ENCODE measurements around the gene KBTBD2.

- no peak for TF ChIP-seq POLR2AphosphoS5 (IDR thresholded peaks at IDR 0.05; ENCODE audit: low read depth, low read length)
- no peak for TF ChIP-seq POLR2A (IDR thresholded peaks at IDR 0.05; ENCODE audit: low read depth, low read length)
- TF ChIP-seq TAF1 (IDR thresholded peaks at IDR 0.05; ENCODE audit: borderline replicate concordance, low read depth, low read length), result no peak
Measured at GRCh38 chr7:32935558-32935957, 44.0 kb upstream of the KBTBD2 start.
